Neural progenitor cell (in vitro differentiated cells): ENCODE results near the gene BACE2. TPM values are rescaled to one million over a fixed set of nuclear protein-coding genes. Genes with fewer than 3 reads are reported as not detected.

ENCODE experiments used
- DNase-seq: peaks from one replicate; pipeline ENCODE4 v3.0.0-alpha.2; 2016; ENCODE audit warnings: low spot score
- H2AFZ ChIP-seq: fragments of 200-600 bp; sonication (generic); replicated peaks from 2 replicates; pipeline ENCODE4 v1.6.1; 2016; ENCODE audit warnings: antibody characterized with exemption
- H3F3A ChIP-seq: fragments of 200-600 bp; sonication (generic); 2 replicates; pipeline ENCODE4 v1.6.1; 2016; ENCODE audit warnings: antibody characterized with exemption, low read depth
- H3K27ac ChIP-seq: fragments of 200-600 bp; sonication (generic); 2 replicates; pipeline ENCODE4 v1.5.1; 2016; ENCODE audit warnings: mild to moderate bottlenecking
- H3K27me3 ChIP-seq: fragments of 200-600 bp; sonication (generic); 2 replicates; pipeline ENCODE4 v1.6.1; 2016; ENCODE audit warnings: mild to moderate bottlenecking, moderate library complexity
- H3K36me3 ChIP-seq: fragments of 200-600 bp; sonication (generic); 2 replicates; pipeline ENCODE4 v1.5.1; 2016
- H3K4me1 ChIP-seq: fragments of 200-600 bp; sonication (generic); 2 replicates; pipeline ENCODE4 v1.6.1; 2016; ENCODE audit warnings: mixed run types
- H3K4me2 ChIP-seq: fragments of 200-600 bp; sonication (generic); 2 replicates; pipeline ENCODE4 v1.6.1; 2016
- H3K4me3 ChIP-seq: fragments of 200-600 bp; sonication (generic); 2 replicates; pipeline ENCODE4 v1.5.1; 2016
- H3K79me2 ChIP-seq: fragments of 200-600 bp; sonication (generic); 2 replicates; pipeline ENCODE4 v1.6.1; 2016; ENCODE audit warnings: low read depth
- H3K9ac ChIP-seq: fragments of 200-600 bp; sonication (generic); 2 replicates; pipeline ENCODE4 v1.6.1; 2016
- H3K9me3 ChIP-seq: fragments of 200-600 bp; sonication (generic); 2 replicates; pipeline ENCODE4 v1.5.1; 2016; ENCODE audit warnings: low read depth
- H4K20me1 ChIP-seq: fragments of 200-600 bp; sonication (generic); 2 replicates; pipeline ENCODE4 v1.6.1; 2016; ENCODE audit warnings: low read depth
- H3K27ac Mint-ChIP-seq: 3 replicates; pipeline ENCODE4 v1.8.0; 2021; ENCODE audit warnings: mixed read lengths
- H3K27me3 Mint-ChIP-seq: 2 replicates; pipeline ENCODE4 v1.8.0; 2022; ENCODE audit warnings: low read depth, mild to moderate bottlenecking, inconsistent platforms, moderate library complexity, mixed read lengths; ENCODE audit not compliant: insufficient read depth
- H3K36me3 Mint-ChIP-seq: 3 replicates; pipeline ENCODE4 v1.8.0; 2021; ENCODE audit warnings: mixed read lengths
- H3K4me1 Mint-ChIP-seq: 3 replicates; pipeline ENCODE4 v1.8.0; 2021; ENCODE audit warnings: mixed read lengths
- H3K4me3 Mint-ChIP-seq: 3 replicates; pipeline ENCODE4 v1.8.0; 2021; ENCODE audit warnings: mild to moderate bottlenecking, moderate library complexity, mixed read lengths
- H3K9me3 Mint-ChIP-seq: 3 replicates; pipeline ENCODE4 v1.8.0; 2020; ENCODE audit warnings: mixed read lengths
- EZH2 ChIP-seq: fragments of 200-600 bp; sonication (generic); IDR thresholded peaks from 2 replicates; pipeline ENCODE4 v1.6.1; 2017; ENCODE audit warnings: antibody characterized with exemption, mild to moderate bottlenecking, moderate library complexity
- EZH2phosphoT487 ChIP-seq: fragments of 200-600 bp; sonication (generic); IDR thresholded peaks from 2 replicates; pipeline ENCODE4 v1.6.1; 2017; ENCODE audit warnings: antibody characterized with exemption
- total RNA-seq: library from RNA; depleted of rRNA; stranded (reverse); fragments of >200 nt; gene quantifications from 2 replicates; pipeline ENCODE4 v1.2.3, GENCODE V29; 2015; ENCODE audit warnings: low replicate concordance
- TF ChIP-seq, protein P1 (sequence below): fragments of 200-600 bp; sonication (generic); IDR thresholded peaks from 2 replicates; pipeline ENCODE4 v1.5.1; 2017; ENCODE audit warnings: antibody characterized with exemption, mild to moderate bottlenecking

BACE2 gene
- total RNA-seq, 1 donor from 2014 or later, result 0.15 TPM

DNA sequence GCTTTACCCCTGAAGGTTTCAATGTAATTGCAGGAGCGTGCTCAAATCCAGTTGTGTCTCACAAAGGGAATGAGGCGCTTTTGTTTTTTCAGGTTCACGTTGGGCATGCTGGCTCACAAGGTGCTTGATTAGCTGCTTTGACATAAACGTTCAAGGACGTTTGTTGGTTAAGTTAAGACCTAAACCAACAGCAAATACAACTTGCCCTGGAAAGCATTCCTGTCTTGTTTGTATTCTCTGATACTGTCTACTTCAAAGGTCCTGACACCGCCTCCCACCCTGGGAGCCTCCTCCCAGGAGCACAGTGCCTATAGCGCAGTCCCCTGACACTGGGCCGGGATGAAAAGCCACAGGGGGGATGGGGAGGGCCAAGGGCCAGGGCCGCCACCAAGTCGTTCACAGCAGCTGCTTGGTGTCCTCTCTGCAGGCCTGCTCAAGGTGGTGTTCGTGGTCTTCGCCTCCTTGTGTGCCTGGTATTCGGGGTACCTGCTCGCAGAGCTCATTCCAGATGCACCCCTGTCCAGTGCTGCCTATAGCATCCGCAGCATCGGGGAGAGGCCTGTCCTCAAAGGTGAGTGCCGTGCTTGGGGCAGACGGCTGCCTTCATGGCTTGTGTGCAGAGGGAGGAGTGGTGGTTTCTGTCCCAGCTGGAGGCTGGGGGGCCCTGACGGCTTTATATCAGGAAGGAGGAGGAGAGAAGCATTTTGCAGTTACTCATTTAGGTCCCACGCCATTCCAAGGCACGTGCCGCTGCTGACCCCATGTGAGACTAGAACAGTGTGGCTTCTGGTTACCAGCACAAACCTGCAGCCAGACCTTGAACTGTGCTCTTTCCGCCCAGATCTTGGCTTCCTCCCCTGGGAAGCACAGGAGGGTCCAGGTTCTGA, 154.8 kb downstream of the BACE2 start:
- H3K4me1 Mint-ChIP-seq, result no peaks in the 10 kb centered on the region
- no peaks in the 10 kb centered on the region for H3K9me3 Mint-ChIP-seq
- Histone ChIP-seq H3K4me1 (no peaks in the 10 kb centered on the region), H2AFZ (no peak overlapping the region), H3K27ac (no peak overlapping the region), H3K9ac (no peak overlapping the region), H3K79me2 (no peaks in the 10 kb centered on the region), H4K20me1 (no peaks in the 10 kb centered on the region), H3K4me2 (no peak overlapping the region), H3K9me3 (no peaks in the 10 kb centered on the region), H3F3A (no peaks in the 10 kb centered on the region), H3K36me3 (no peaks in the 10 kb centered on the region), H3K27me3 (peaks cover 9% of the 10 kb centered on the region), H3K4me3 (no peak overlapping the region)
- DNase-seq, result no peak
- H3K4me3 Mint-ChIP-seq, result no peak overlapping the region
- peaks cover 9% of the 10 kb centered on the region for H3K27me3 Mint-ChIP-seq
- H3K27ac Mint-ChIP-seq, result no peak overlapping the region
- no peaks in the 10 kb centered on the region for H3K36me3 Mint-ChIP-seq
- TF ChIP-seq EZH2phosphoT487, result no peak
- TF ChIP-seq, protein P1, sequence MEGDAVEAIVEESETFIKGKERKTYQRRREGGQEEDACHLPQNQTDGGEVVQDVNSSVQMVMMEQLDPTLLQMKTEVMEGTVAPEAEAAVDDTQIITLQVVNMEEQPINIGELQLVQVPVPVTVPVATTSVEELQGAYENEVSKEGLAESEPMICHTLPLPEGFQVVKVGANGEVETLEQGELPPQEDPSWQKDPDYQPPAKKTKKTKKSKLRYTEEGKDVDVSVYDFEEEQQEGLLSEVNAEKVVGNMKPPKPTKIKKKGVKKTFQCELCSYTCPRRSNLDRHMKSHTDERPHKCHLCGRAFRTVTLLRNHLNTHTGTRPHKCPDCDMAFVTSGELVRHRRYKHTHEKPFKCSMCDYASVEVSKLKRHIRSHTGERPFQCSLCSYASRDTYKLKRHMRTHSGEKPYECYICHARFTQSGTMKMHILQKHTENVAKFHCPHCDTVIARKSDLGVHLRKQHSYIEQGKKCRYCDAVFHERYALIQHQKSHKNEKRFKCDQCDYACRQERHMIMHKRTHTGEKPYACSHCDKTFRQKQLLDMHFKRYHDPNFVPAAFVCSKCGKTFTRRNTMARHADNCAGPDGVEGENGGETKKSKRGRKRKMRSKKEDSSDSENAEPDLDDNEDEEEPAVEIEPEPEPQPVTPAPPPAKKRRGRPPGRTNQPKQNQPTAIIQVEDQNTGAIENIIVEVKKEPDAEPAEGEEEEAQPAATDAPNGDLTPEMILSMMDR, result no peak
- no peak for TF ChIP-seq EZH2

DNA sequence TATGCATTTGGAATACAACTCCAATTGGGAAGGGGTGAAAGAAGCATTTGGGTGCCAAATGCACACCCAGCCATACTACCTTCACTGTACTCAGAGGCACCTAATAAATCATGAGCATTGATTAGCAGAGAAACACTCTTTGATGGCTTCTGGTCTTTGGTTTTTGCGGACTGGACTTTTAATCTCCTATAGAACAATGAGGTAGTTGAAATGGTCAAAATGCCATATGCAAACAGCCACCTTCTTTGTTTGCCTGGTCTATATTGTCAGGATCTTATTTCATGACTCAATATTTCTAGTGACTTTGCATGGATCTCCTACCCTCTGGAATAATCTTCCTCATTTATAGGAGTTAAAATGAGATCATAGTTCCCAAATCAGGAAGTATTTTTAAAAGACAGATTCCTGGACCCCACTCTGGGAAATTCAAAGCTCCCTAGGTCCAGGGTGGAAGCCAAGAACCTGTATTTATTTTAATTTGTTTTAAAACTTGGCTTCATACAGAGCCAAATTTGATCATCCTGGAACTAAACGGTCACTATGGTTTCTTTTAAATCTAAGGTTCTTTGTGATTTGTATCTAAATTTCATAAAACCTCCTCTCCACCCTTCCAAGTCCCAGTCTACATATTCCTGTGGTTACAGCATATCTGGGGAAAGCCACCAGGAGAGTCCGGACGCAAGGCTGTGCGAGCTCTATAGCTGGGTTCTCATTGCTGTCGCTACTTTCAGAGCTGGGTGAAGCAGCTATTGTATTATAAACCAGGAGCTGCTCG, 157.4 kb downstream of the BACE2 start:
- no peaks in the 10 kb centered on the region for H4K20me1 ChIP-seq
- no peaks in the 10 kb centered on the region for H3K9me3 Mint-ChIP-seq
- H3K4me1 ChIP-seq, result no peaks in the 10 kb centered on the region
- H3K27ac ChIP-seq, result no peak overlapping the region
- no peaks in the 10 kb centered on the region for H3K27me3 Mint-ChIP-seq
- no peaks in the 10 kb centered on the region for H3F3A ChIP-seq
- no peaks in the 10 kb centered on the region for H3K79me2 ChIP-seq
- H3K4me3 ChIP-seq, result no peak overlapping the region
- TF ChIP-seq EZH2phosphoT487 (no peak), EZH2 (no peak)
- TF ChIP-seq, protein P1, result no peak
- DNase-seq, result no peak
- no peaks in the 10 kb centered on the region for H3K9me3 ChIP-seq
- no peaks in the 10 kb centered on the region for H3K36me3 ChIP-seq
- no peak overlapping the region for H3K27ac Mint-ChIP-seq
- H3K4me2 ChIP-seq, result no peak overlapping the region
- no peak overlapping the region for H3K4me3 Mint-ChIP-seq
- H3K9ac ChIP-seq, result no peak overlapping the region
- H3K27me3 ChIP-seq, result no peaks in the 10 kb centered on the region
- no peaks in the 10 kb centered on the region for H3K4me1 Mint-ChIP-seq
- no peak overlapping the region for H2AFZ ChIP-seq
- H3K36me3 Mint-ChIP-seq, result no peaks in the 10 kb centered on the region

- Histone ChIP-seq H3K4me1 (no peaks in the 10 kb centered on the region), H3K27me3 (no peaks in the 10 kb centered on the region), H3K79me2 (no peaks in the 10 kb centered on the region), H3F3A (no peaks in the 10 kb centered on the region), H3K4me2 (no peak overlapping the region), H3K9me3 (no peaks in the 10 kb centered on the region), H2AFZ (no peak overlapping the region), H3K36me3 (no peaks in the 10 kb centered on the region), H4K20me1 (no peaks in the 10 kb centered on the region), H3K4me3 (no peak overlapping the region), H3K9ac (no peak overlapping the region), H3K27ac (no peak overlapping the region)
- no peaks in the 10 kb centered on the region for H3K4me1 Mint-ChIP-seq
- TF ChIP-seq, protein P1, result no peak
- TF ChIP-seq EZH2phosphoT487, result no peak
- TF ChIP-seq EZH2, result no peak
- no peak for DNase-seq
- H3K4me3 Mint-ChIP-seq, result no peak overlapping the region
- no peaks in the 10 kb centered on the region for H3K27me3 Mint-ChIP-seq
- no peak overlapping the region for H3K27ac Mint-ChIP-seq
- no peaks in the 10 kb centered on the region for H3K36me3 Mint-ChIP-seq
- no peaks in the 10 kb centered on the region for H3K9me3 Mint-ChIP-seq
Measured at GRCh38 chr21:41326414-41327080, 158.6 kb downstream of the BACE2 start.
